Activated T-cell treated with anti-CD3 and anti-CD28 coated beads, Interleukin-2, amount 50 U/mL, for 72 hours (primary cell): Measurements from ENCODE around the gene XPR1. TPM values are rescaled to one million over a fixed set of nuclear protein-coding genes. Genes with fewer than 3 reads are reported as not detected.
"Not testable (repeated sequence)": the region's sequence is repeated elsewhere in the genome, so short reads cannot be mapped to it uniquely, and the experiment has no call there.

ENCODE experiments used
- ATAC-seq, 2 donors: fragments of 150-1000 bp; cut with Tn5 transposase; replicated peaks in 1 of 2; 2 replicates each; pipeline ENCODE4 v1.10.0; 2021; ENCODE audit warnings: moderate library complexity in 2 of 2, mild to moderate bottlenecking in 1 of 2
- DNase-seq, 2 donors: peaks; one replicate each; pipeline ENCODE4 v3.0.0; 2021 to 2022; ENCODE audit warnings: mixed read lengths in 1 of 2
- H3K27ac Mint-ChIP-seq: one replicate; pipeline ENCODE4 v1.8.0; 2022; ENCODE audit warnings: mild to moderate bottlenecking, moderate library complexity, mixed read lengths
- H3K27me3 Mint-ChIP-seq: one replicate; pipeline ENCODE4 v1.8.0; 2022; ENCODE audit warnings: low read depth, mixed read lengths
- H3K36me3 Mint-ChIP-seq, 2 donors: one replicate each; pipeline ENCODE4 v1.8.0; 2022; ENCODE audit warnings: mixed read lengths in 2 of 2, mild to moderate bottlenecking in 1 of 2; ENCODE audit not compliant: insufficient read depth in 2 of 2
- H3K4me1 Mint-ChIP-seq: one replicate; pipeline ENCODE4 v1.8.0; 2022; ENCODE audit warnings: low read depth, mixed read lengths
- H3K4me3 Mint-ChIP-seq, 2 donors: one replicate each; pipeline ENCODE4 v1.8.0; 2022; ENCODE audit warnings: mild to moderate bottlenecking in 2 of 2, mixed read lengths in 2 of 2, moderate library complexity in 2 of 2
- H3K9me3 Mint-ChIP-seq, 2 donors: one replicate each; pipeline ENCODE4 v1.8.0; 2022; ENCODE audit warnings: mixed read lengths in 2 of 2
- total RNA-seq, 2 donors: library from RNA; stranded (reverse); gene quantifications; one replicate each; pipeline ENCODE4 v1.2.3, GENCODE V29; 2022

The XPR1 gene
- total RNA-seq, 2 donors from 2014 or later = 17.8 to 20.3 TPM

DNA sequence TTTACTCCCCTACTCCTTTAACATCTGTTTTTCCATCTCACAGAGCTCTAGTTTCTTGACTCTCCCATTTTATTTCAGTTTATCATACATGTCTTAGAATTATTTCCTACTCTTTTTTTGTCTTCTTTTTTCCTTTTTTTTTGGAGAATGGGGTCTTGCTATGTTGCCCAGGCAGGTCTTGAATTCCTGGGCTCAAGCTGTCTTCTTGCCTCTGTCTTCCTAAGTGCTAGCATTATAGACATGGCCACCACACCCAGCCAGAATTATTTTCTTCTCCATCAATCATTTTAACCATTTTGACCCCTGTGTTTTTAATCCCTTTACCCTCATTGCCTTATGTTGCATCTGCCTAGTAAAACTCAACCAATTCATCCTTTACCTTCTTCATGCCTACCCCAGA lies 157.6 kb downstream of the XPR1 start:
- no peak for ATAC-seq
- no peak for DNase-seq
- Mint-ChIP-seq H3K36me3 (peaks cover 2 to 7% of the 10 kb centered on the region in 2 donors), H3K4me1 (peaks cover 6% of the 10 kb centered on the region), H3K27ac (peak overlapping the region; percentile 54), H3K27me3 (no peaks in the 10 kb centered on the region), H3K4me3 (no peak overlapping the region), H3K9me3 (no peaks in the 10 kb centered on the region)

DNA sequence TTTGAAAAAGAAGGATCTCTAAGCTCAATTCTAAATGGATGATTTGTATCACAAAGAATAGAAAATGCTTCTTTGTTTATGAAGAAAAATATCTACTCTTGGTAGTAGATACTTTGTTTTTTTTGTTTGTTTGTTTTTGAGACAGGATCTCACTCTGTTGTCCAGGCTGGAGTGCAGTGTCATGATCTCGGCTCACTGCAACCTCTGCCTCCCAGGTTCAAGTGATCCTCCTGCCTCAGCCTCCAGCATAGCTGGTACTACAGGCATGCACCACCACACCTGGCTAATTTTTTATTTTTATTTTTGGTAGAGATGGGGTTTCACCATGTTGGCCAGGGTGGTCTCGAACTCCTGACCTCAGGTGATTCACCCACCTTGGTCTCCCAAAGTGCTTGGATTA lies 159.3 kb downstream of the XPR1 start:
- not testable (repeated sequence) for H3K36me3 Mint-ChIP-seq, H3K9me3 Mint-ChIP-seq, H3K27ac Mint-ChIP-seq, DNase-seq, H3K4me3 Mint-ChIP-seq, ATAC-seq, H3K4me1 Mint-ChIP-seq, H3K27me3 Mint-ChIP-seq

DNA sequence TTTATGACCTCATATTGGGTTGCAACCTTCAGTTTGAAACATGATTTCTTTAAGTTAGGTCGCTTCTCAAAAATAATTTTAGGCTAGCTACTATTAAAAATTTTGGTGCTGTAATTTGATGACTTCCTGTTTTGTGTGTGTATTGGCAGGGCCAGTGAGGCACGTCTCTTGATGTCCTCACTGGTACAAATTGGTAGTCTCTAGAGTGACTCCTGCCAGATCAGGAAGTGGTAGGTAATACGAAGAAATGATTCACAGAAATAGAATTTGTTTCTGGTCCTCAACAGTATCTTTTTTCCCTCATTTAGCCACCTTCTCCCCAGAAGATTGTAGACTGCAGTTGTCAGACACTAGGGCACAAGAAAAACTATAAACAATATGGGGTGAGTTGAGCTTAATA lies 160.0 kb downstream of the XPR1 start:
- Mint-ChIP-seq H3K4me3 (no peak overlapping the region), H3K36me3 (peaks cover 2 to 7% of the 10 kb centered on the region in 2 donors), H3K4me1 (peaks cover 6% of the 10 kb centered on the region), H3K27me3 (no peaks in the 10 kb centered on the region), H3K27ac (peak overlapping the region; percentile 3), H3K9me3 (no peaks in the 10 kb centered on the region)
- DNase-seq = no peak
- ATAC-seq = peak in 1 of 2 donors; percentile 65

DNA sequence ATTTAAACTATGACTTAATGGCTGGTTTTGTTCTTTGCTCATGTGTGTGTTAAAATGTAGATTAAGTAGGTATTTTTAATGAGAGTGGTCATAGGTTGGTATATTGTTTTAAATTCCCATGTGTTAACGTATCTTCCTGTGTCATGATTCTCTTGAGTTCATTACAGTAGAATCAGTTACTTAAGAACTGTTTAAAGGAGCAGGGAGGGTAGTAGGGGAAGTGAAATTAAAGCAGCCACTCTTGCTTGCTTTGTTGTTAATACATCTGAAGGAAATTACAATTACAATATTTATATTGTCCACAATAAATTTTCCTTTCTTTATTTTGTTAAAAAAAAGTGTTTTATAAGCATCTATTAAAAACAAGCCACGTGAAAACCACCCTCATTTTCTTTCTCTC lies 161.6 kb downstream of the XPR1 start:
- ATAC-seq = no peak
- Mint-ChIP-seq H3K27ac (no peak overlapping the region), H3K4me3 (no peak overlapping the region), H3K4me1 (peaks cover 6% of the 10 kb centered on the region), H3K9me3 (no peaks in the 10 kb centered on the region), H3K36me3 (peaks cover 2 to 7% of the 10 kb centered on the region in 2 donors), H3K27me3 (no peaks in the 10 kb centered on the region)
- no peak for DNase-seq

DNA sequence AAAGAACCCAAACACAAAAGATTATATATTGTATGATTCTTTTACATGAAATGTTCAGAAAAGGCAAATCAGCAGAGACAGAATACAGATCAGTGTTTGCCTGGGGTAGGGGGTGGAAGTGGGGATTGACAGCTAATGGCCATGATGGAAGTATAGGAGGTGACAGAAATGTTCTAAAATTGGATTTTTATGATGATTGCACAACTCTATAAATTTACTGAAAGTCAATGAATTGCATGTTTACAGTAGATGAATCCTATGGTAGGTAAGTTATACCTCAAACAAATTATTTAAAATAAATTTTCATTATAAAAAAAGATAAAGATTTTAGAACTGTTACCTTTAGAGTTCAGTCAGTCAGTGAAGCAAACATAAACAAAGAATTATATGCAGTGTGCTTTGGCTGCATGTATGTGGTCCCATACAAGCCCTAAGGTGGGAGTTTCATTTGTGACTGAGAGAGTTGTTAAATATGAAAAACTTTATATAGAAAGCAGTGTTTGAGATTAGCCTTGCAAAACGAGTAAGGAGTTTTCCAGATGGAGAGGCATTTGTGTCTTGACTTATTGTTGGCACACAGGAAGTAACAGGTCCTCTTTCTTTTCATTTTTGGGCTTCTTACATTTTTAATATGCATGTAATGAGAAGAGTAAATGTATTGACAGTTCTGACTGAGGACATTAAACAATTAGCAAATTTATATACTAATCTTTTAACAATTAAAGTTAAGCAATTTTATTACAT lies 165.2 kb downstream of the XPR1 start:
- no peak overlapping the region for H3K27ac Mint-ChIP-seq
- no peaks in the 10 kb centered on the region for H3K9me3 Mint-ChIP-seq

DNA sequence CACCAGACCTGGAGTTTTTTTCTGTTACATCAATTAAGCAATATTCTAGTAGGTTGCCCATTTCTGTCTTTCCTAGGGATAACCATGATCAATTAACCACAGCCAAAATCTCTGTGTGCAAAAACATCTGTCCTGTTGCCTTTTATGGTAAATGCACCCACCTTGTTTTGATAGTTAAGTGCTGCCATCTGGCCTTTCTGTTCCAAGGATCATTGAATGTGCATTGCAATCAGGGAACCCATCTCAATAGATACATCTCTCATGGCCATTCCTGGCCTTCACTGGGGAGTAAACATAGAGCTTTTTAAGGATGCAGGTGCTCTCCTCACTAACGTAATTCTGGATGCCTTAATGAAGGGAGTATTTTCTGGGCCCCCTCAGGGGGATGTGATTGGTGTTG lies 169.1 kb downstream of the XPR1 start:
- no peak overlapping the region for H3K4me3 Mint-ChIP-seq
- H3K9me3 Mint-ChIP-seq = no peaks in the 10 kb centered on the region

More for the DNA sequence above, 165.2 kb downstream of the XPR1 start:
- Mint-ChIP-seq H3K36me3 (no peaks in the 10 kb centered on the region), H3K4me1 (peaks cover 2% of the 10 kb centered on the region), H3K4me3 (no peak overlapping the region), H3K27me3 (no peaks in the 10 kb centered on the region)
- no peak for DNase-seq
- ATAC-seq = no peak

DNA sequence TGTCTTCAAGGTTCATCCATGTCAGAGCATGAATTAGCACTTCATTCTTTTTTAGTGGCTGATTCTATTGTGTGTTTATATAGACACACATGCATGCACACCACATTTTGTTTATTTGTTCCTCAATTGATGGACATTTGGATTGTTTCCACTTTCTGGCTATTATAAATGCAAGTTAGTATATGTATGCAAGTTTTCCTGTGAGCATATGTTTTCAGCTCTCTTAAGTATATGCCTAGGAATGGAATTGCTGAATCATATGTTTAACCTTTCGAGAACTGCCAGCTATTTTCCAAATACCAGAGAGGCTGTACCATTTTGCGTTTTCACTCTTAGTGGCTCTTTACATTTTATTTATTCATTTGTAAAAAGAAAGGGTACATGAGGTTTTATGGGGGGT lies 171.0 kb downstream of the XPR1 start:
- Mint-ChIP-seq H3K4me1 (peaks cover 5% of the 10 kb centered on the region), H3K27me3 (no peaks in the 10 kb centered on the region), H3K9me3 (no peaks in the 10 kb centered on the region), H3K4me3 (no peak overlapping the region), H3K27ac (no peak overlapping the region), H3K36me3 (peaks cover 0 to 2% of the 10 kb centered on the region in 2 donors)
- DNase-seq (no peak), ATAC-seq (no peak)

More for the DNA sequence above, 169.1 kb downstream of the XPR1 start:
- Mint-ChIP-seq H3K27me3 (no peaks in the 10 kb centered on the region), H3K36me3 (peaks cover 0 to 2% of the 10 kb centered on the region in 2 donors), H3K4me1 (peaks cover 5% of the 10 kb centered on the region), H3K27ac (no peak overlapping the region)
- ATAC-seq (no peak), DNase-seq (no peak)

DNA sequence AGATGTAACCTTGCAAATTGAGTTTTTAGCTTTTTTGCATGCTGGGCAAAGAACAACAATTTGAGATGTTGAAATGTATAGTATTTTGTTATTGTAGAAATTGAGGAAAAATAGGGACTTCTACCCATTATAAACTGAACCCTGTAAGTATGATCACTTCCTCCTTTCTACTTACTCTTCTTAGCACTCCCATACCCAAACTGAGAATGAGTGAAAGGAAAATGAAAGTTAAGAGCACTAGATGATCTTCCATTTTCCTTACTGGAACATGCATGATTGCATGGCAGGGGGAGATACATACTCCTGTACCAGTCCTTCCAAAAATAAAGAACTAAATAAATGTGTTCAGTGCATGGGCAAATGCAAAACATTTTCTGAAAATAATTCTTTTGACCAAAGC lies 173.5 kb downstream of the XPR1 start:
- Mint-ChIP-seq H3K9me3 (no peaks in the 10 kb centered on the region), H3K4me3 (no peak overlapping the region), H3K36me3 (peaks cover 0 to 2% of the 10 kb centered on the region in 2 donors), H3K27ac (no peak overlapping the region), H3K27me3 (no peaks in the 10 kb centered on the region), H3K4me1 (peaks cover 5% of the 10 kb centered on the region)
- DNase-seq (no peak), ATAC-seq (no peak)

DNA sequence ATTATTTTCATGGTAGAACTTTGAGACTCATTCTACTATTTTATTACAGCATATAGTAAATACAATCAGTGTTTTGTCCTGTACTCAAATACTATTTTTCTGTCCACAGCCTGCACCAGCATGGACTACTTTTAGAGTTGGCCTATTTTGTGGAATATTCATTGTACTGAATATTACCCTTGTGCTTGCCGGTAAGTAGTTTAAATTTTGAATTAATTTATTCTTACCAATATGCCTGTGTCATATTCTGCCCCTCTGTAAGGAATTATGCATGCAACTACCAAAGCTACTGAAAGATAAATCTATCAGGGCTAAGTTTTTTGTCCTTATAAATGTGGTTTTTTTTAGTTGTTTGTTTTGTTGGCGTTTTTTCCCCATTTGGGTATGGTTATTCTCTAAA lies 179.5 kb downstream of the XPR1 start:
- no peaks in the 10 kb centered on the region for H3K27me3 Mint-ChIP-seq
- H3K27ac Mint-ChIP-seq = no peak overlapping the region
- DNase-seq = no peak
- no peaks in the 10 kb centered on the region for H3K4me1 Mint-ChIP-seq
- H3K9me3 Mint-ChIP-seq = no peaks in the 10 kb centered on the region
- no peak for ATAC-seq
- no peak overlapping the region for H3K4me3 Mint-ChIP-seq
- peaks cover 0 to 1% of the 10 kb centered on the region in 2 donors for H3K36me3 Mint-ChIP-seq

DNA sequence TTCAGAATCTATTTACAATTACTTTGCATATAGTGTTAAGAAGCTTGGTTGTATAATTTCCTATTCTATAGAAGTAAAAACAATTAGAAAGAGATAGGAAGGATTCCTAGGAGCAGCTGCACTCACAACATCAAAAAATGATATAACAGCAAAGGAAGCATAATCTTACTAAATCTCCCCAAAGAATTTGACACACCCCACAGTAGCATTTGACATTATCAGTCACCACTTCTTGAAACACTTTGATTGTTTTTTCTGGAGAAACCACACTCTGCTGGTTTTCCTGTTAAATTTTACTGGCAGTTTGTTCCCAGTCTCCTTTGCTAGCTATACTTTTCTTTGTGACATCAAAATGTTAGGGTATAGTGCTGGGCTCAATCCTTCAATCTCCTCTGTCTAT lies 180.1 kb downstream of the XPR1 start:
- no peak for DNase-seq
- Mint-ChIP-seq H3K36me3 (peaks cover 0 to 1% of the 10 kb centered on the region in 2 donors), H3K4me3 (no peak overlapping the region), H3K4me1 (no peaks in the 10 kb centered on the region), H3K27me3 (no peaks in the 10 kb centered on the region), H3K9me3 (no peaks in the 10 kb centered on the region), H3K27ac (no peak overlapping the region)
- ATAC-seq = no peak

DNA sequence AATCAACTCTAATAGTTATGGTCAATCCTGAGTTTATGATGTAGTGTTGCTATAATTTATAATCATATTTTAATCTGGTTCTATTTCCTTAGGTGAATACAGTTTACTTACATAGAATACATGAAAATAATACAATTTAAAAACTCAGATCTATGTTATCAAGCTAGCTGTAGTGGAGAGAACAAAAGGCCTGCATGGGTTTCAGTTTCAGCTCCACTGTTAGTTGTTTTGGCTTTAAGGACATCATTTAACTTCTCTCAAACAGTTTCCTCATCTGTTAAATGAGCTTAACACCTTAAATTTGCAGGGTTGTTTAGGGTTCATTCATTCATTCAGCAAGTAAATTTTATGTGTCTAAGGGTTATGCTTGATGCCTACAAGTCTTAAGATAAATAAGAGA lies 182.4 kb downstream of the XPR1 start:
- no peak for DNase-seq
- no peaks in the 10 kb centered on the region for H3K4me1 Mint-ChIP-seq

DNA sequence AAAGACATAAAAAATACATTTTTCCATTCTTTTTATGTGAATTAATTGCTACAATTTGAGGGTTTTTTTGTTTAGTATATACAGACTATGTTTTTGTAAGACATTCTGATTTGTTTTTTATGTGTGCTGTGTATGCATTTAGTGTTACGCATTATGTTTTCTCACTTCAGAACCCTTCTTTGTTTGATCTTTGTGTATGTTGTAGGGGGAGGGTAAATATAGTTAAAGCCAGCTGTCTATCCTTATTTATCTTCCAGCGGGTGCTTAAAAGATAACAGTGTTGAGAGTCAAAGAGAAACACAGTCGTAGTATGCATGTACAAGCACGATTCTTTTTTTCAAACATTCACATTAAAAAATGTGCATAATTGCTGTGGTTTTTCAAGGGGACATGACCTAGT lies 183.4 kb downstream of the XPR1 start:
- DNase-seq (no peak), ATAC-seq (no peak)
- no peak overlapping the region for H3K4me3 Mint-ChIP-seq
- no peak overlapping the region for H3K27ac Mint-ChIP-seq
- H3K27me3 Mint-ChIP-seq = no peaks in the 10 kb centered on the region
- peaks cover 0 to 1% of the 10 kb centered on the region in 2 donors for H3K36me3 Mint-ChIP-seq
- no peaks in the 10 kb centered on the region for H3K4me1 Mint-ChIP-seq
- H3K9me3 Mint-ChIP-seq = peaks cover 0 to under 1% of the 10 kb centered on the region in 2 donors

More for the DNA sequence above, 182.4 kb downstream of the XPR1 start:
- H3K4me3 Mint-ChIP-seq = no peak overlapping the region
- no peaks in the 10 kb centered on the region for H3K27me3 Mint-ChIP-seq
- no peaks in the 10 kb centered on the region for H3K9me3 Mint-ChIP-seq
- no peak overlapping the region for H3K27ac Mint-ChIP-seq
- ATAC-seq = no peak
- peaks cover 0 to 1% of the 10 kb centered on the region in 2 donors for H3K36me3 Mint-ChIP-seq

DNA sequence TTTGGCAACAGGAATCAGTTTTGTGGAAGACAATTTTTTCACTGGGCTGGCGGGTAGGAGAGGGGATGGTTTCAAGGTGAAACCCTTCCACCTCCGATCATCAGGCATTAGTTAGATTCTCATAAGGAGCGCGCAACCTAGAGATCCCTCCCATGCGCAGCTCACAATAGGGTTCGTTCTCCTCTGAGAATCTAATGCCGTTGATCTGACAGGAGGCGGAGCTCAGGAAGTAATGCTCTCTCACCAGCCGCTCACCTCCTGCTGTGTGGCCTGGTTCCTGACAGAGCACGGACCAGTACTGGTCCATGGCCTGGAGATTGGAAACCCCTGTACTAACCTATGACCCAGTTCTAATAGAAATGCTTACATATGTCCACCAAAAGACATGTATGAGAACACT lies 184.3 kb downstream of the XPR1 start:
- no peak overlapping the region for H3K27ac Mint-ChIP-seq
- peaks cover 0 to 3% of the 10 kb centered on the region in 2 donors for H3K36me3 Mint-ChIP-seq
- no peaks in the 10 kb centered on the region for H3K27me3 Mint-ChIP-seq
- no peak overlapping the region for H3K4me3 Mint-ChIP-seq
- no peak for ATAC-seq
- H3K9me3 Mint-ChIP-seq = peaks cover 0 to 2% of the 10 kb centered on the region in 2 donors
- no peak for DNase-seq
- no peaks in the 10 kb centered on the region for H3K4me1 Mint-ChIP-seq

DNA sequence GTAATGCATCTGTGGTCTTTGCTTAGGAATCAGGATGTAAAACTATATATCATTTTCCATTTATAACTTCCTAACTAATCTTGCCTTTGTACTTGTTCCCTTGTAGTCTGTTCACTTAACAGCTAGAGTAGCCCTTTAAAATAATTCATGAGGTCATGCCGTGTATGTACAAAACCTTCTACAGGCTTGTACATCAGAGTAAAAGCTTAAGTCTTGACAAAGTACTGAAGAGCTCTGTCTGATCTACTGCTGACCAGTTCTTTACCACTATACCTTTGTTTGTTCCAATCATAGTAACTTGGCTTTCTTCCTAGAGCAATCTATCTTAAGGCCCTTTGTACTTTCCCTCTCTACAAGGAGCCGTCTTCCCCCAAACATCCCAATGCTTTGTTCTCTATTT lies 190.1 kb downstream of the XPR1 start:
- no peak overlapping the region for H3K4me3 Mint-ChIP-seq
- no peak overlapping the region for H3K27ac Mint-ChIP-seq
- ATAC-seq (no peak), DNase-seq (no peak)
- H3K27me3 Mint-ChIP-seq = no peaks in the 10 kb centered on the region
- H3K36me3 Mint-ChIP-seq = peaks cover 0 to 2% of the 10 kb centered on the region in 2 donors
- H3K4me1 Mint-ChIP-seq = no peaks in the 10 kb centered on the region
- peaks cover 0 to 2% of the 10 kb centered on the region in 2 donors for H3K9me3 Mint-ChIP-seq
